Activated T-cell treated with anti-CD3 and anti-CD28 coated beads, Interleukin-2, amount 50 U/mL, for 72 hours (primary cell): ENCODE results near the gene PIK3CG. TPM values are rescaled to one million over a fixed set of nuclear protein-coding genes. Genes with fewer than 3 reads are reported as not detected.
A peak's percentile ranks its signal among the peaks of the same experiment; 100 is the strongest.
"Not testable (repeated sequence)": the region's sequence is repeated elsewhere in the genome, so short reads cannot be mapped to it uniquely, and the experiment has no call there.

Experiments used
- ATAC-seq, 2 donors: fragments of 150-1000 bp; cut with Tn5 transposase; replicated peaks in 1 of 2; 2 replicates each; pipeline ENCODE4 v1.10.0; 2021; ENCODE audit warnings: moderate library complexity in 2 of 2, mild to moderate bottlenecking in 1 of 2
- DNase-seq, 2 donors: peaks; one replicate each; pipeline ENCODE4 v3.0.0; 2021 to 2022; ENCODE audit warnings: mixed read lengths in 1 of 2
- H3K27ac Mint-ChIP-seq: one replicate; pipeline ENCODE4 v1.8.0; 2022; ENCODE audit warnings: mild to moderate bottlenecking, moderate library complexity, mixed read lengths
- H3K27me3 Mint-ChIP-seq: one replicate; pipeline ENCODE4 v1.8.0; 2022; ENCODE audit warnings: low read depth, mixed read lengths
- H3K36me3 Mint-ChIP-seq, 2 donors: one replicate each; pipeline ENCODE4 v1.8.0; 2022; ENCODE audit warnings: mixed read lengths in 2 of 2, mild to moderate bottlenecking in 1 of 2; ENCODE audit not compliant: insufficient read depth in 2 of 2
- H3K4me1 Mint-ChIP-seq: one replicate; pipeline ENCODE4 v1.8.0; 2022; ENCODE audit warnings: low read depth, mixed read lengths
- H3K4me3 Mint-ChIP-seq, 2 donors: one replicate each; pipeline ENCODE4 v1.8.0; 2022; ENCODE audit warnings: mild to moderate bottlenecking in 2 of 2, mixed read lengths in 2 of 2, moderate library complexity in 2 of 2
- H3K9me3 Mint-ChIP-seq, 2 donors: one replicate each; pipeline ENCODE4 v1.8.0; 2022; ENCODE audit warnings: mixed read lengths in 2 of 2
- total RNA-seq, 2 donors: library from RNA; stranded (reverse); gene quantifications; one replicate each; pipeline ENCODE4 v1.2.3, GENCODE V29; 2022

Gene PIK3CG
- total RNA-seq, 2 donors from 2014 or later: 10.2 to 18.7 TPM

GRCh38 chr7:106936236-106936635, 71.2 kb downstream of the PIK3CG start:
- H3K9me3 Mint-ChIP-seq: no peaks in the 10 kb centered on the region
- H3K4me1 Mint-ChIP-seq: no peaks in the 10 kb centered on the region
- ATAC-seq (no peak), DNase-seq (no peak)
- H3K36me3 Mint-ChIP-seq: peaks cover 0 to 3% of the 10 kb centered on the region in 2 donors
- no peaks in the 10 kb centered on the region for H3K27me3 Mint-ChIP-seq
- H3K4me3 Mint-ChIP-seq: no peak overlapping the region
- H3K27ac Mint-ChIP-seq: no peak overlapping the region

- not testable (repeated sequence) for ATAC-seq, H3K27me3 Mint-ChIP-seq, H3K4me3 Mint-ChIP-seq, H3K27ac Mint-ChIP-seq, H3K36me3 Mint-ChIP-seq, DNase-seq, H3K9me3 Mint-ChIP-seq, H3K4me1 Mint-ChIP-seq
These were observed 73.0 kb downstream of the PIK3CG start for GRCh38 chr7:106938122-106938521.

- ATAC-seq (no peak), DNase-seq (no peak)
- H3K27me3 Mint-ChIP-seq: no peaks in the 10 kb centered on the region
- no peak overlapping the region for H3K27ac Mint-ChIP-seq
- no peak overlapping the region for H3K4me3 Mint-ChIP-seq
- no peaks in the 10 kb centered on the region for H3K9me3 Mint-ChIP-seq
- H3K4me1 Mint-ChIP-seq: no peaks in the 10 kb centered on the region
- peaks cover 0 to 3% of the 10 kb centered on the region in 2 donors for H3K36me3 Mint-ChIP-seq
These were observed 73.7 kb downstream of the PIK3CG start for GRCh38 chr7:106938803-106939202.

- no peak for ATAC-seq
- H3K36me3 Mint-ChIP-seq: no peaks in the 10 kb centered on the region
- H3K4me1 Mint-ChIP-seq: no peaks in the 10 kb centered on the region
- no peak for DNase-seq
- H3K27me3 Mint-ChIP-seq: peaks cover 11% of the 10 kb centered on the region
- H3K9me3 Mint-ChIP-seq: no peaks in the 10 kb centered on the region
- no peak overlapping the region for H3K4me3 Mint-ChIP-seq
- H3K27ac Mint-ChIP-seq: no peak overlapping the region
These were observed 79.1 kb downstream of the PIK3CG start for GRCh38 chr7:106944035-106944665.

- peak; percentile 26 to 40 for DNase-seq
- no peaks in the 10 kb centered on the region for H3K9me3 Mint-ChIP-seq
- H3K4me1 Mint-ChIP-seq: no peaks in the 10 kb centered on the region
- peak; percentile 52 to 60 for ATAC-seq
- H3K36me3 Mint-ChIP-seq: no peaks in the 10 kb centered on the region
- H3K27me3 Mint-ChIP-seq: peaks cover 21% of the 10 kb centered on the region
- H3K4me3 Mint-ChIP-seq: no peak overlapping the region
- H3K27ac Mint-ChIP-seq: no peak overlapping the region
These were observed 82.2 kb downstream of the PIK3CG start for GRCh38 chr7:106947244-106947728.

- no peaks in the 10 kb centered on the region for H3K4me1 Mint-ChIP-seq
- DNase-seq (no peak), ATAC-seq (no peak)
- H3K27ac Mint-ChIP-seq: no peak overlapping the region
- H3K9me3 Mint-ChIP-seq: no peaks in the 10 kb centered on the region
- no peak overlapping the region for H3K4me3 Mint-ChIP-seq
- peaks cover 21% of the 10 kb centered on the region for H3K27me3 Mint-ChIP-seq
- H3K36me3 Mint-ChIP-seq: no peaks in the 10 kb centered on the region
These were observed 87.0 kb downstream of the PIK3CG start for GRCh38 chr7:106952001-106952657.

- Mint-ChIP-seq H3K27me3 (peaks cover 21% of the 10 kb centered on the region), H3K4me1 (no peaks in the 10 kb centered on the region), H3K27ac (no peak overlapping the region), H3K36me3 (no peaks in the 10 kb centered on the region), H3K9me3 (no peaks in the 10 kb centered on the region), H3K4me3 (no peak overlapping the region)
- DNase-seq: no peak
- no peak for ATAC-seq
These were observed 87.7 kb downstream of the PIK3CG start for GRCh38 chr7:106952658-106953231.

- ATAC-seq (no peak), DNase-seq (no peak)
- H3K27me3 Mint-ChIP-seq: peaks cover 6% of the 10 kb centered on the region
- no peaks in the 10 kb centered on the region for H3K36me3 Mint-ChIP-seq
- no peaks in the 10 kb centered on the region for H3K4me1 Mint-ChIP-seq
- H3K4me3 Mint-ChIP-seq: no peak overlapping the region
- no peaks in the 10 kb centered on the region for H3K9me3 Mint-ChIP-seq
- no peak overlapping the region for H3K27ac Mint-ChIP-seq
These were observed 89.8 kb downstream of the PIK3CG start for GRCh38 chr7:106954840-106955239.

GRCh38 chr7:106955857-106956256, 90.8 kb downstream of the PIK3CG start:
- H3K4me3 Mint-ChIP-seq, H3K36me3 Mint-ChIP-seq, H3K9me3 Mint-ChIP-seq, ATAC-seq, H3K4me1 Mint-ChIP-seq, DNase-seq, H3K27ac Mint-ChIP-seq, H3K27me3 Mint-ChIP-seq: not testable (repeated sequence)

Other genes with a start within 250 kb of the PIK3CG start
- gene CCDC71L, start 204.1 kb upstream of the PIK3CG start, total RNA-seq: 10 to 100 TPM; 24.1 to 41.5 TPM
- 1 to 10 TPM; 1.1 to 1.6 TPM for gene PRKAR2B, start 179.4 kb downstream of the PIK3CG start, total RNA-seq